Measurements from ENCODE around the gene TTYH3. TPM values are rescaled to one million over a fixed set of nuclear protein-coding genes. Genes with fewer than 3 reads are reported as not detected.

The TTYH3 gene
- total and polyA plus RNA-seq, 9 of the 15 experiments (the other 6 are each of a cell fraction or from before 2014, with no cell fraction given), result 0.01 to 5.5 (median 1.1) TPM

DNA sequence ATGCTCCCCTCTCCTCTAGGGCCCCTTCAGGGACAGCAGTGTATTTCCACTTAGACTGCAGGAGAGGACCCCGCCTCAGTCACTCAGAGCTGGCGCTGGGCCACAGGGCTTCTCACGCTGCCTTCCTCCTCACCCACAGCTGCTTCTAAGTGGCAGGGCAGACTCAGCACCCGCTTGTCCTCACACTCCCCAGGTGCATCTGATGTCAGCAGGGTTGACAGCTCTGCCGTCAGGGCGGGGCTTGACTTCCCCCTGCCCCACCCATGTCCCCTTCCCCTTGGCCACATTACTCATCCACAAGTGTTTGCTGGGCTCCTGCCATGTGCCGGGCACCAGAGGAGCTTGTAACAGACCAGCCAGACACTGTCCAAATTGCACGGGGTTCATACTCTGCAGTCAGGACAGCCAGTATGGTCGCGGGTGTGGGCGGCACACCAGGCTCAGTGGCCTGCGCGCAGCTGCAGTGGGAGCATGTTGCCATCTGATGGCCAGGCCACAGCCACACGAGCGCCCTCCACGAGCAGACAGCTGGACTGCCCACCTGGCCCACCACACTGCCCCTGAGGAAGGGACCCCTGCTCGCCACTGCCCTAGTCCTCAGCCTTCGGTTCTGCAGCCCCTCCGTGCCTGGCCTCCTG lies 29.3 kb upstream of the TTYH3 start:
- no peaks in the 10 kb centered on the region; the same call in none of the 2 replicates for H4K20me1 ChIP-seq (replicated peaks; ENCODE audit: control insufficient read depth, insufficient read depth, low read length)
- ATAC-seq (no peak), FAIRE-seq (no peak), DNase-seq (ENCODE audit: extremely low read depth in 1 of 4, low spot score in 3 of 4) (no peak)
- H3K4me2 ChIP-seq (ENCODE audit: insufficient read depth, low read length), result no peak overlapping the region
- POLR2A ChIA-PET, result interaction anchor here (0.6 kb wide), 1 partner anchor 114 kb away, joined by 3 read pairs; no protein-coding TSS in a partner anchor
- H3K4me3 ChIP-seq, result no peak overlapping the region
- no peaks in the 10 kb centered on the region for H3K27me3 ChIP-seq (ENCODE audit: control insufficient read depth in 2 of 2, insufficient read depth in 2 of 2, low read length in 2 of 2)
- H3K9me3 ChIP-seq (replicated peaks; ENCODE audit: control insufficient read depth, insufficient read depth, low read depth, low read length), result no peaks in the 10 kb centered on the region
- H2AFZ ChIP-seq (ENCODE audit: low read depth, low read length), result no peak overlapping the region
- H3K9ac ChIP-seq (ENCODE audit: insufficient read depth in 1 of 2, low read depth in 2 of 2, low read length in 2 of 2), result peak overlapping the region in 1 of 2 experiments; percentile 26; a peak in 1 of 4 replicates
- H3K4me1 ChIP-seq (replicated peaks in 1 of 2; ENCODE audit: control insufficient read depth in 2 of 2, insufficient read depth in 2 of 2, low read length in 2 of 2), result peaks cover 0 to 32% of the 10 kb centered on the region in 2 experiments; a peak in 2 of 5 replicates
- intact Hi-C loops (cut with micrococcal nuclease), result no loop called here
- peaks cover 3% of the 10 kb centered on the region for H3K9me1 ChIP-seq (ENCODE audit: control insufficient read depth, insufficient read depth, low read length)
- TF ChIP-seq HCFC1 (IDR thresholded peaks at IDR 0.05; ENCODE audit: low read depth, low read length), result no peak
- TF ChIP-seq NCOA1 (IDR thresholded peaks at IDR 0.05; ENCODE audit: low read depth), result no peak
- TF ChIP-seq, protein P1, sequence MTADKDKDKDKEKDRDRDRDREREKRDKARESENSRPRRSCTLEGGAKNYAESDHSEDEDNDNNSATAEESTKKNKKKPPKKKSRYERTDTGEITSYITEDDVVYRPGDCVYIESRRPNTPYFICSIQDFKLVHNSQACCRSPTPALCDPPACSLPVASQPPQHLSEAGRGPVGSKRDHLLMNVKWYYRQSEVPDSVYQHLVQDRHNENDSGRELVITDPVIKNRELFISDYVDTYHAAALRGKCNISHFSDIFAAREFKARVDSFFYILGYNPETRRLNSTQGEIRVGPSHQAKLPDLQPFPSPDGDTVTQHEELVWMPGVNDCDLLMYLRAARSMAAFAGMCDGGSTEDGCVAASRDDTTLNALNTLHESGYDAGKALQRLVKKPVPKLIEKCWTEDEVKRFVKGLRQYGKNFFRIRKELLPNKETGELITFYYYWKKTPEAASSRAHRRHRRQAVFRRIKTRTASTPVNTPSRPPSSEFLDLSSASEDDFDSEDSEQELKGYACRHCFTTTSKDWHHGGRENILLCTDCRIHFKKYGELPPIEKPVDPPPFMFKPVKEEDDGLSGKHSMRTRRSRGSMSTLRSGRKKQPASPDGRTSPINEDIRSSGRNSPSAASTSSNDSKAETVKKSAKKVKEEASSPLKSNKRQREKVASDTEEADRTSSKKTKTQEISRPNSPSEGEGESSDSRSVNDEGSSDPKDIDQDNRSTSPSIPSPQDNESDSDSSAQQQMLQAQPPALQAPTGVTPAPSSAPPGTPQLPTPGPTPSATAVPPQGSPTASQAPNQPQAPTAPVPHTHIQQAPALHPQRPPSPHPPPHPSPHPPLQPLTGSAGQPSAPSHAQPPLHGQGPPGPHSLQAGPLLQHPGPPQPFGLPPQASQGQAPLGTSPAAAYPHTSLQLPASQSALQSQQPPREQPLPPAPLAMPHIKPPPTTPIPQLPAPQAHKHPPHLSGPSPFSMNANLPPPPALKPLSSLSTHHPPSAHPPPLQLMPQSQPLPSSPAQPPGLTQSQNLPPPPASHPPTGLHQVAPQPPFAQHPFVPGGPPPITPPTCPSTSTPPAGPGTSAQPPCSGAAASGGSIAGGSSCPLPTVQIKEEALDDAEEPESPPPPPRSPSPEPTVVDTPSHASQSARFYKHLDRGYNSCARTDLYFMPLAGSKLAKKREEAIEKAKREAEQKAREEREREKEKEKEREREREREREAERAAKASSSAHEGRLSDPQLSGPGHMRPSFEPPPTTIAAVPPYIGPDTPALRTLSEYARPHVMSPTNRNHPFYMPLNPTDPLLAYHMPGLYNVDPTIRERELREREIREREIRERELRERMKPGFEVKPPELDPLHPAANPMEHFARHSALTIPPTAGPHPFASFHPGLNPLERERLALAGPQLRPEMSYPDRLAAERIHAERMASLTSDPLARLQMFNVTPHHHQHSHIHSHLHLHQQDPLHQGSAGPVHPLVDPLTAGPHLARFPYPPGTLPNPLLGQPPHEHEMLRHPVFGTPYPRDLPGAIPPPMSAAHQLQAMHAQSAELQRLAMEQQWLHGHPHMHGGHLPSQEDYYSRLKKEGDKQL (CRISPR knock-in tag; IDR thresholded peaks at IDR 0.05; ENCODE audit: borderline replicate concordance), result no peak
- no peak for TF ChIP-seq NR2F6 (CRISPR knock-in tag; IDR thresholded peaks at IDR 0.05)
- TF ChIP-seq, protein P2, sequence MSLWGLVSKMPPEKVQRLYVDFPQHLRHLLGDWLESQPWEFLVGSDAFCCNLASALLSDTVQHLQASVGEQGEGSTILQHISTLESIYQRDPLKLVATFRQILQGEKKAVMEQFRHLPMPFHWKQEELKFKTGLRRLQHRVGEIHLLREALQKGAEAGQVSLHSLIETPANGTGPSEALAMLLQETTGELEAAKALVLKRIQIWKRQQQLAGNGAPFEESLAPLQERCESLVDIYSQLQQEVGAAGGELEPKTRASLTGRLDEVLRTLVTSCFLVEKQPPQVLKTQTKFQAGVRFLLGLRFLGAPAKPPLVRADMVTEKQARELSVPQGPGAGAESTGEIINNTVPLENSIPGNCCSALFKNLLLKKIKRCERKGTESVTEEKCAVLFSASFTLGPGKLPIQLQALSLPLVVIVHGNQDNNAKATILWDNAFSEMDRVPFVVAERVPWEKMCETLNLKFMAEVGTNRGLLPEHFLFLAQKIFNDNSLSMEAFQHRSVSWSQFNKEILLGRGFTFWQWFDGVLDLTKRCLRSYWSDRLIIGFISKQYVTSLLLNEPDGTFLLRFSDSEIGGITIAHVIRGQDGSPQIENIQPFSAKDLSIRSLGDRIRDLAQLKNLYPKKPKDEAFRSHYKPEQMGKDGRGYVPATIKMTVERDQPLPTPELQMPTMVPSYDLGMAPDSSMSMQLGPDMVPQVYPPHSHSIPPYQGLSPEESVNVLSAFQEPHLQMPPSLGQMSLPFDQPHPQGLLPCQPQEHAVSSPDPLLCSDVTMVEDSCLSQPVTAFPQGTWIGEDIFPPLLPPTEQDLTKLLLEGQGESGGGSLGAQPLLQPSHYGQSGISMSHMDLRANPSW (CRISPR knock-in tag; IDR thresholded peaks at IDR 0.05), result no peak
- no peak for TF ChIP-seq NFXL1 (CRISPR knock-in tag; IDR thresholded peaks at IDR 0.05)
- no peak for TF ChIP-seq COPS2 (conservative IDR thresholded peaks at IDR 0.05)
- no peak for TF ChIP-seq DNMT1 (IDR thresholded peaks at IDR 0.05)
- TF ChIP-seq, protein P3, sequence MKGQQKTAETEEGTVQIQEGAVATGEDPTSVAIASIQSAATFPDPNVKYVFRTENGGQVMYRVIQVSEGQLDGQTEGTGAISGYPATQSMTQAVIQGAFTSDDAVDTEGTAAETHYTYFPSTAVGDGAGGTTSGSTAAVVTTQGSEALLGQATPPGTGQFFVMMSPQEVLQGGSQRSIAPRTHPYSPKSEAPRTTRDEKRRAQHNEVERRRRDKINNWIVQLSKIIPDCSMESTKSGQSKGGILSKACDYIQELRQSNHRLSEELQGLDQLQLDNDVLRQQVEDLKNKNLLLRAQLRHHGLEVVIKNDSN (CRISPR knock-in tag; IDR thresholded peaks at IDR 0.05), result no peak
- no peak for TF ChIP-seq BRD4 (IDR thresholded peaks at IDR 0.05)
- no peak for TF ChIP-seq MCM2 (IDR thresholded peaks at IDR 0.05; ENCODE audit: low read depth)
- no peak for TF ChIP-seq ZNF217 (CRISPR knock-in tag; IDR thresholded peaks at IDR 0.05)
- TF ChIP-seq ZNF707 (CRISPR knock-in tag; conservative IDR thresholded peaks at IDR 0.05), result no peak
- H3K79me2 ChIP-seq (ENCODE audit: control insufficient read depth, insufficient read depth, low read length), result no peaks in the 10 kb centered on the region
- 66% methylated on average over 13 of the region's 19 CpGs for WGBS (ENCODE audit: insufficient coverage, low coverage, missing lambda C conversion rate)
- BruUV-seq (replicated peaks), result no TSS peak
- no peak overlapping the region for H3K27ac ChIP-seq (ENCODE audit: extremely low read depth, low read depth, low read length)
- in situ Hi-C loops (cut with MboI), result no loop called here
- CTCF ChIA-PET (ENCODE audit: low intra/inter-chr PET ratio), result no interaction called here
- H3K36me3 ChIP-seq (ENCODE audit: control insufficient read depth, insufficient read depth, low read length), result peaks cover 10% of the 10 kb centered on the region; the same call in 1 of the 3 replicates
